Stimulated activated CD8-positive, alpha-beta memory T cell treated with anti-CD3 and anti-CD28 coated beads, Interleukin-12 subunit alpha, Interleukin-12 subunit beta, amount 100 ng/mL, for 1 hour (primary cell): ENCODE measurements around the gene ZDBF2.
"Not testable (repeated sequence)": the region's sequence is repeated elsewhere in the genome, so short reads cannot be mapped to it uniquely, and the experiment has no call there.

Experiments
- DNase-seq: peaks from one replicate; pipeline ENCODE4 v3.0.0-alpha.2; 2020; ENCODE audit warnings: low read depth

Gene ZDBF2

DNA sequence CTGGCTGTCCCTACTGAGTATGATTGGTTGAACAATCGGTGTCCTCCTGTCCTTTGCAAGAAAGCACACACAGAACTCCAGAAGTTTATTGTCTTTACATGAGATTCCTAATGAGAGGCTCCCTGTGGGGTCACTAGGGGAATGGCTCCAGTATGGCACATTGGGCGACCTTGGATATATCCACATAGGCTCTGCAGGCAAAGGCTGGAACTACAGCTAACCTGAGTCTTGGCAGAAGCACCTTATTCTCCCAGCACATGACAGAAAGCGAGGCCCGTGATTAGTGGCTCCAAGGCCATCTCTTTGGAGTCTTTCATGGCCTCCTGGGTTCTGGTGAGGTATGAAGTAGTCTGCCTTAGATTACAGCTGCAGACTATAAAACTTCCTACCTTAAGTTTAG is 49.0 kb downstream of the ZDBF2 start:
- no peak for DNase-seq

DNA sequence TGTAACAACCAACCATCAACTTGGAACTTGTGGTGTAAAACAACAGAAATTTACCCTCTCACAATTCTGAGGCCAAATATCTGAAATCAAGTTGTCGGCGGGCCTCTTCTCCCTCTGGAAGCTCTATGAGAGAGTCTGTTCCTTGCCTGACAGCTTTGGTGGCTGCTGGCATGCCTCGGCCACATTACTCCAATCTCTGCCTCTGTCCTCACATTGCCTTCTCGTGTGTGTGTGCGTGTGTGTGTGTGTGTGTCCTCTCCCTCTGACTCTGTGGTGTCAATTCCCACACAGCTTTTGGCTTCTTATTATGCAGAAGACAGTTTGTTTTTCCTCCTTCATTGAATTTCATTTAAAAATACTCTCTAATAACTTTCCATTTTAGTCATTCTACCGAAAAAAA is 50.4 kb downstream of the ZDBF2 start:
- DNase-seq: no peak

DNA sequence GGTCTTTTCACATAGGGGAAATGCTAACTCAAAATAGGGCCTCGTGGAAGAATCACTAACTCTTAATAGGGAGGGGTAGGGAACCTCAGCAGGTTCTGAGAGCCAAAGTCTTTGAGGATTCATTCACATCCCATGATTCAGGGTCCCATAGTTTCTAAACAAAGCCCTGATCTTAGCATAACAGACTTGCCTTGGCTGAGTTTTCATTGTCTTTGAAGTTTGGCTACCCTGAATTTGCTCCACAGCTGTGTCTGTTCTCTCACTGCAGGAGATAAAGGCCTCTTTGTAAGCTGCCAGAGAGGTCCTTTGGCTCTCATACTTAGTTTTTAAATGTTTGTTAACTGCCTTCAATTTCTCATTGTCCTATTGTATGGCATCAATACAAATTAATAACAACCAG is 54.5 kb downstream of the ZDBF2 start:
- no peak for DNase-seq

DNA sequence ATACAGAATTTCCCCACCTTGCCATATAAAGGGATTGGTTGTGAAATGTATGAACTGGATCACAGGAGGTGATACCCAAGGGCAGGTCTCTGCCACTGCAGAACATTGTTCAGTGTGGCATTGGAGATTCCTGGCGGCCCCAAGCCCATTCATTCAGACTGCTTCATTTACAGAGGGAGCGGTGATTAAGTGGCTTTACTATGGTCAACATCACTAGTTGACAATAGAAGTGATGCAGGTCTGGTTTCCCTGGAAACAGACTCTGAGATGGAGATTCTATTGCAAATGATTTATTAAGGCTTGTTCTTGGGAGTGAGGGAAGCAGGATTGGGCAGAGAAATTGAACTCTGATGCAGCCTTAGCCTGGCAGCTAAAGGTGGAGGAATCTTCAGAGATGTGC is 62.4 kb downstream of the ZDBF2 start:
- no peak for DNase-seq

DNA sequence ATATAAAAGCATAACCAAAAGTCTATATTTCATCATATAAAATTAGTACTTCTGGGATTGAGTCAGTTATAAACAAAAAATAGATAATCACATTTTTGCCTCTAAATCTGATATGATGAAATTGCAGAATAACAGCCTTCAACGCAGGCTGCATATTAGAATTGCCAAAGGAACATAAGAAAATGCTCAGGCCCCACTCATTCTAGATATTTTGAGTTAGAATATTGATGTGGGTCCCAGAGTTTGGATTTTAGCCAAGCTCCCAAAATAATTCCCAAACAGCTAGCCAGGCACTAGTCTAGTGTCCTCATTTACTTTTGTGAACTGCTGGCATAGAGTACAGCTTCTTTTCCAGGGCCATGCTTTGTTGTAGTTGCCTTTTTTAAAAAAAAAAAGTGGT is 63.5 kb downstream of the ZDBF2 start:
- no peak for DNase-seq

DNA sequence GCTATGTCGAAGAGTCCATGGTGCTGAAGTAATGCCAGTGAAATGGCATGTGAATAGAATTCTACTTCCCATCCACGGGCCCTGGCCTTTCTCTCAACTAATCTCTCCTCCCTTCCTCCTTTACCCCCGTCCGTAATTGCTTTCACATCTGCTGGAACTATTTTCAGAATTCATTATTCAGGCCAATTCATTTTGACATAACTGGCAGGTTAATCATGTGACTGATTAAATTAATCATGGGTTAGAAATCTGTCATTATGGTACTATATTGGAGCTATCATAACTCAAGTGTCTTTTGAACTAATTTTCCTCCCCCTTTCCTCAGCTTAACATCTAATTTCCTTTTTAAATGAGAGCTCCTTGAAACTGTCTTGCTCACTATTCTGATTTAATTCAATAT is 66.9 kb downstream of the ZDBF2 start:
- DNase-seq: no peak

DNA sequence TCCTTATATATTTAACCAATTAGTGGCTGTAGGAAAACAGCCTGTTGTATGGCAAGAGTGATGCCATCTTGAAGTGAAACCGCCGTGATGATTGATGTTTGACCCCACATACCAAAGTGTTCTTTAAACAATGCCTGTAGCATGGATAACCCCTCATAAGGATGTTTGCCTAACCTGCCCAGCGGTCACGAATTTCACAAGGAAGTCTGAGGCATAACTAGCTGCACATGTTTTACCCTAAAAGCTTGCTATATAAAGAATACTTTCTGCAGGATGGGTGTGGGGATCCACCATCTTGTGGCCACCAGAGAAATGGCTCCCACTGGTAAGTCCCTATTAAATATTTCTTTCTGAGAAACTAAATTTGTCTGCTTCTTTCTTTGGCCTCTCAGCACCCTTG is 68.7 kb downstream of the ZDBF2 start:
- no peak for DNase-seq

DNA sequence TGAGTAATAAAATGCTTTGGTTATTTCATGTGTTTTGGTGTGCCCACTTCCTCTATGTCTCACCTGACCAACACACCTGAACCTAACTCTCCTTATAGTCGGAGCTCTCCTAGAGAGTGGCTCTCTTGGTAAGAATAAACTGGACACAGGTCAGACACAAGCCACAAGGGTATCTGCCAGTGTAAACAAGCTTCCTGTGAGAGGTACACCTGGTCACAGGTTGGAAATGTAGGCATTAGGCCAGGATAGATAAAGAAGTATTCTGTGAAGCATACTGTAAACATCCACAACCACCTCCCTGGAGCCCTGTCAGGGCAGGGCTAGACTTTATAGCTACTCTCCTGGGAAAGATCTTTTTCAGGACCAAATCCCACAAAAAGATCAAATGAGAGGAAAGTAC is 69.4 kb downstream of the ZDBF2 start:
- DNase-seq: no peak

DNA sequence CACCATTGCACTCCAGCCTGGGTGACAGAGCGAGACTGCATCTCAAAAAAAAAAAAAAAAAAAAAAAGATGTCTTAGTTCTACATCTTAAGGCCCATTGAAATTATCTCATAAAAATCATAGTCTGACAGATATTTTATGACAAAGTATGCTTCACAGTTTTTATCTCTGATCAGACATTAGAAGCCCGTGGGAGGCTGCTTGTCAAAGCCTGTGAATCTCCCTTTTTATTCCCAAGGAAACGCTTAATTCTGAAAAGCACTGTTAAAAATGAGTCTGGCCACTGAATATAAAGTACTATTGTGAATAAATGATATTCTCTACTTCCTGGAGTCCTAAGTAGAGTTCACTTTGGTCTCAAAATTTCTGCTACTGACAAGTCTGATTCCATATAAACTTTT is 71.1 kb downstream of the ZDBF2 start:
- no peak for DNase-seq

DNA sequence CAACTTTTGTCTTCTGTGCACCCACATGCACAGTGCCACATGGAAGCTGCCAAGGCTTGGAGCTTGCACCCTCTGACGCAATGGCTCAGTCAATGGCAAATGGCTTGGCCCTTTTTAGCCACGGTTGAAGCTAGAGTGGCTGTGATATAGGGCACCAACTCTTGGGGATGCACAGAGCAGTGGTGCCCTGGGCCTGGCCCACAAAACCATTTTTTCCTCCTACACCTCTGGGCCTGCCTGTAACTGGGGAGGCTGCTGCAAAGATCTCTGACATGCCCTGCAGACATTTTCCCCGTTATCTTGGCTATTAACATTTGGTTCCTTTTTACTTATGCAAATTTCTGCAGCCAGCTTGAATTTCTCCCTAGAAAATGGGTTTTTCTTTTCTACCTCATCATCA is 74.9 kb downstream of the ZDBF2 start:
- no peak for DNase-seq

DNA sequence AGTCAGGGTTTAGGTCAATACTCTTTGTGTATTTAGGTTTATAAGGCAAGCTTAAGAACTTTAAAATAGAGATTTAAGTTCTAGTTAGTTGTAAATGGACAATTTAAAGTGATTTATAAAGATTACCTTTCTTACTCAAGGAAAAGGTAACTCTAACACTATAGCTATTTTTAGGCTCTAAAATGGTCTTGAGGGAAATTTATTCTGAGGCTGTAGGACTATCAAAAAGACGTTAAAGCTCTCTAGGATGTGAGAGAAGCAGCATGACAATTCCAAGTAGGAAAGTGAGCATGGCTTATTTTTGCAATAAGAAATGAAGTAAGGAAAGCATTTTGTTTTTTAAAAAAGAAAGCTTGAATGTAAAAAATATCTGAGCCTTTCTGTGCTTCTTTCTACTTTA is 78.1 kb downstream of the ZDBF2 start:
- DNase-seq: no peak

DNA sequence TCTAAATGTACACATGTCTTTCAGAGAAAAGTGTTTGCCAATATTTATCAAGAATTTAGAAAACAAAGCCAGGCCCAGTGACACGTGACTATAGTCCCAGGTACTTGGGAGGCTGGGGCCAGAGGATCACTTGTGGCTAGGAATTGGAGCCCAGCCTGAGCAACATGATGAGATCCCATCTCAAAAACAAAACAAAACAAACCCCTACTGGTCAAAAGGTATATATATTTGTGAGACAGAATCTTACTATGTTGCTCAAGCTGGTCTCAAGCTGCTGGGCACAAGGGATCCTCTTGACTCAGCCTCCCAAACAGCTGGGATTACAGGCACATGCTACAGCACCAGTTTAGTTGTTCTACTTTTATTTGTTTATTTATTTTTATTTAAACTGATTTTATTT is 79.2 kb downstream of the ZDBF2 start:
- no peak for DNase-seq

DNA sequence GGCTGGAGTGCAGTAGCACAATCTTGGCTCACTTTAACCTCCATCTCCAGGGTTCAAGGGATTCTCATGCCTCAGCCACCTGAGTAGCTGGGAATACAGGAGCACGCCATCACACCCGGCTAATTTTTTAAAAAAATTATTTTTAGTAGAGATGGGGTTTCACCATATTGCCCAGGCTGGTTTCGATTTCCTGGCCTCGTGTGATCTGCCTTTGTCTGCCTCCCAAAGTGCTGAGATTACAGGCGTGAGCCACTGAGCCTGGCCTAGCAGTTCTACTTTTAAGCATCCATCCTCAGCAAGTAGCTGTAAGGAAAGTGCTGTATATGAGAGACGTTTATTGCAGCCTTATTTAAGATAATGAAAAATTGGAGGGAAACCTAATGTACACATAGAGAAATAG is 79.7 kb downstream of the ZDBF2 start:
- no peak for DNase-seq

DNA sequence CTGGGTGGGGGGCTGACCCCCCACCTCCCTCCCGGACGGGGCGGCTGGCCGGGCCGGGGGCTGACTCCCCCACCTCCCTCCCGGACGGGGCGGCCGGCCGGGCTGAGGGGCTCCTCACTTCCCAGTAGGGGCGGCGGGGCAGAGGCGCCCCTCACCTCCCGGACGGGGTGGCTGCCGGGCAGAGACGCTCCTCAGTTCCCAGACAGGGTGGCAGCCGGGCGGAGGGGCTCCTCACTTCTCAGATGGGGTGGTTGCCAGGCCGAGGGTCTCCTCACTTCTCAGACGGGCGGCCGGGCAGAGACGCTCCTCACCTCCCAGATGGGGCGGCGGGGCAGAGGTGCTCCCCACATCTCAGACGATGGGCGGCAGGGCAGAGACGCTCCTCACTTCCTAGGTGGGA is 82.4 kb downstream of the ZDBF2 start:
- not testable (repeated sequence) for DNase-seq

DNA sequence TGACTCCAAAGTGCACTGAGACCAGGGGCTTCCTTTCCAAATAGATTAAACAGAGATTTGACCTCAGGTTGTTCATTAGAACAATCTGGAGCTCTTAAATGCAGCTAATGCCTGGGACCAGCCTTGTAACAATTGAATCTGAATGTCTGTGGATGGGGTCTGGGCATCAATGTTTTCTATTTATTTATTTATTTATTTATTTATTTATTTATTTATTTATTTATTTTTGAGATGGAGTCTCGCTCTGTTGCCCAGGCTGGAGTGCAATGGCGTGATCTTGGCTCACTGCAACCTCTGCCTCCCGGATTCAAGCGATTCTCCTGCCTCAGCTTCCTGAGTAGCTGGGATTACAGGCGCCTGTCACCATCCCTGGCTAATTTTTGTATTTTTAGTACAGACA is 86.4 kb downstream of the ZDBF2 start:
- DNase-seq: not testable (repeated sequence)

DNA sequence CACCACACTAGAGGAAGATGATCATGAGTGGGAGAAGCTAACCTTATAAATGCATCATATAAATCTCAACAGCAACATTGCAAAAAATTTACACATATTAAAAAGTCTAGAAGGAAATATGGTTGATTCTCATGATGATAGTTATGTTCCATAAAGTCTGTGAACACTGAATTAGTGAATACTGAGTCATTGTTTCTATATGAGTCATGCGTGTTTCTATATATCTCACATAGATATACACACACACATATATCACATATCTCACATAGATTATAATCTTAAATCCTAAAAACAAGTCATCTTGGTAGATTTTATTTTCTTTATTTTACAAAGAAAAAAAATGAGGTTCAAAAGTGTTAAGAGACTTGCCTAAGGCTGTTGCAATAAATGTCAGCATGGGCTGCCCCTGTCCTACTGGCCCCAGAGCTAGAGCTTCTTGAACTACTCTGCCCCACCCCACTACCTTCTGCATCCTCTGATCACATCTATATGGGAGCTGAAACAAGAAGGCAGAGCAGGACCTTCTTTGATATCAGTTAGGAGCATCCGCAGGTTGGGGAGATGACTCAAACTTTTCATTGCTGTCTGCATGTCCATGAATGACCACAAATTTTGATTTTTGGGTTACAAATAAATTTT is 87.1 kb downstream of the ZDBF2 start:
- no peak for DNase-seq
